Natural killer cell (primary cell): ENCODE data around the gene CFAP61. TPM values are rescaled to one million over a fixed set of nuclear protein-coding genes. Genes with fewer than 3 reads are reported as not detected.

Source experiments
- ATAC-seq, 3 donors: fragments of 150-1000 bp in 2 of 3; fragments of 200-7000 bp in 1 of 3; cut with Tn5 transposase; 1 replicate in 1 of 3; 2 replicates in 2 of 3; pipeline ENCODE4 v1.10.0; 2021; ENCODE audit warnings: mild to moderate bottlenecking in 2 of 3, moderate library complexity in 2 of 3
- DNase-seq, 2 donors: peaks; one replicate each; pipeline versions ENCODE4 v3.0.0 to v3.0.0-alpha.2; 2013 to 2021; ENCODE audit warnings: mixed read lengths in 1 of 2
- H3K27ac ChIP-seq: one replicate; pipeline ENCODE4 v1.5.1; 2013; ENCODE audit warnings: mild to moderate bottlenecking, low read length
- H3K27me3 ChIP-seq: one replicate; pipeline ENCODE4 v1.6.1; 2013; ENCODE audit warnings: low read length; ENCODE audit not compliant: control insufficient read depth, insufficient read depth
- H3K36me3 ChIP-seq: one replicate; pipeline ENCODE4 v1.6.1; 2013; ENCODE audit warnings: low read length; ENCODE audit not compliant: control insufficient read depth, insufficient read depth
- H3K4me1 ChIP-seq: one replicate; pipeline ENCODE4 v1.6.1; 2013; ENCODE audit warnings: low read length; ENCODE audit not compliant: control insufficient read depth, insufficient read depth
- H3K4me3 ChIP-seq: one replicate; pipeline ENCODE4 v1.5.1; 2013; ENCODE audit warnings: low read length
- H3K9me3 ChIP-seq: one replicate; pipeline ENCODE4 v1.6.1; 2013; ENCODE audit warnings: low read length; ENCODE audit not compliant: control insufficient read depth, insufficient read depth
- H3K27ac Mint-ChIP-seq, 2 donors: one replicate each; pipeline ENCODE4 v1.8.0; 2022; ENCODE audit warnings: mild to moderate bottlenecking in 2 of 2, mixed read lengths in 2 of 2, moderate library complexity in 1 of 2
- H3K27me3 Mint-ChIP-seq, 2 donors: one replicate each; pipeline ENCODE4 v1.8.0; 2022; ENCODE audit warnings: low read depth in 2 of 2, mixed read lengths in 2 of 2
- H3K36me3 Mint-ChIP-seq: one replicate; pipeline ENCODE4 v1.8.0; 2022; ENCODE audit warnings: mixed read lengths
- H3K4me1 Mint-ChIP-seq, 2 donors: one replicate each; pipeline ENCODE4 v1.8.0; 2022; ENCODE audit warnings: mixed read lengths in 2 of 2
- H3K4me3 Mint-ChIP-seq: one replicate; pipeline ENCODE4 v1.8.0; 2022; ENCODE audit warnings: mild to moderate bottlenecking, moderate library complexity, mixed read lengths
- H3K9me3 Mint-ChIP-seq, 2 donors: one replicate each; pipeline ENCODE4 v1.8.0; 2022; ENCODE audit warnings: mixed read lengths in 2 of 2
- CTCF ChIP-seq: fragments of 200-600 bp; IDR thresholded peaks from one replicate; pipeline ENCODE4 v1.8.0; 2022; ENCODE audit warnings: antibody characterized with exemption
- WGBS: methylation state at CpG from one replicate; pipeline ENCODE4 v1.1.7; 2013; ENCODE audit warnings: missing lambda C conversion rate; ENCODE audit not compliant: insufficient coverage; 5-methylcytosine and 5-hydroxymethylcytosine counted together
- intact Hi-C: fragments of 100-400 bp; cut with micrococcal nuclease; formaldehyde crosslinking; loops from one replicate; pipeline ENCODE4 v1.14.2; 2022
- total RNA-seq, 4 donors: library from RNA; stranded (reverse); fragments of 120-200 nt in 1 of 4; gene quantifications; one replicate each; pipeline versions ENCODE4 v1.2.3 to v1.2.4, GENCODE V29; 2013 to 2022

CFAP61 gene
- total RNA-seq, 3 donors from 2014 or later (not counting 1 experiment from before 2014, with no cell fraction given), result 1.0 to 2.1 (median 1.3) TPM

GRCh38 chr20:20017844-20018185, 34.5 kb upstream of the CFAP61 start:
- Mint-ChIP-seq H3K27ac (peak overlapping the region; percentile 87 to 95), H3K4me3 (peak overlapping the region; percentile 91), H3K36me3 (no peaks in the 10 kb centered on the region), H3K9me3 (no peaks in the 10 kb centered on the region), H3K27me3 (peaks cover 0 to under 1% of the 10 kb centered on the region in 2 donors), H3K4me1 (peaks cover 36 to 49% of the 10 kb centered on the region in 2 donors)
- ATAC-seq (no peak), DNase-seq (peak; percentile 20 to 43)
- Histone ChIP-seq H3K4me3 (peak overlapping the region; percentile 74), H3K9me3 (no peaks in the 10 kb centered on the region), H3K36me3 (peaks cover 3% of the 10 kb centered on the region), H3K27ac (peak overlapping the region; percentile 68), H3K4me1 (peaks cover 15% of the 10 kb centered on the region), H3K27me3 (no peaks in the 10 kb centered on the region)
- WGBS, result 7% methylated on average over 17 of the region's 17 CpGs
- intact Hi-C loops, result loop anchor here (1.0 kb wide), 1 partner anchor 34 kb away; the partner anchor contains the start of genes CFAP61 and CRNKL1
- TF ChIP-seq CTCF, result no peak

- Mint-ChIP-seq H3K4me3 (peak overlapping the region; percentile 91), H3K4me1 (peaks cover 36 to 49% of the 10 kb centered on the region in 2 donors), H3K27ac (peak overlapping the region; percentile 87 to 95), H3K9me3 (no peaks in the 10 kb centered on the region), H3K36me3 (no peaks in the 10 kb centered on the region), H3K27me3 (no peaks in the 10 kb centered on the region)
- no peak for DNase-seq
- no peaks in the 10 kb centered on the region for H3K27me3 ChIP-seq
- ATAC-seq, result no peak
- H3K9me3 ChIP-seq, result no peaks in the 10 kb centered on the region
- peaks cover 4% of the 10 kb centered on the region for H3K36me3 ChIP-seq
- 97% methylated on average over 8 of the region's 8 CpGs for WGBS
- H3K27ac ChIP-seq, result no peak overlapping the region
- peaks cover 15% of the 10 kb centered on the region for H3K4me1 ChIP-seq
- intact Hi-C loops, result no loop called here
- H3K4me3 ChIP-seq, result no peak overlapping the region
- TF ChIP-seq CTCF, result no peak
Observed at GRCh38 chr20:20018366-20018765, 34.0 kb upstream of the CFAP61 start.

GRCh38 chr20:20019123-20019522, 33.2 kb upstream of the CFAP61 start:
- intact Hi-C loops, result no loop called here
- H3K27me3 Mint-ChIP-seq, result no peaks in the 10 kb centered on the region
- H3K9me3 Mint-ChIP-seq, result no peaks in the 10 kb centered on the region
- no peak for ATAC-seq
- 85% methylated on average over 2 of the region's 2 CpGs for WGBS
- Histone ChIP-seq H3K9me3 (no peaks in the 10 kb centered on the region), H3K4me3 (no peak overlapping the region), H3K27ac (no peak overlapping the region), H3K4me1 (peaks cover 15% of the 10 kb centered on the region), H3K36me3 (peaks cover 6% of the 10 kb centered on the region), H3K27me3 (no peaks in the 10 kb centered on the region)
- peak overlapping the region; percentile 43 for H3K4me3 Mint-ChIP-seq
- H3K36me3 Mint-ChIP-seq, result no peaks in the 10 kb centered on the region
- peak overlapping the region; percentile 87 to 95 for H3K27ac Mint-ChIP-seq
- no peak for DNase-seq
- TF ChIP-seq CTCF, result no peak
- peaks cover 36 to 49% of the 10 kb centered on the region in 2 donors for H3K4me1 Mint-ChIP-seq

- DNase-seq (no peak), ATAC-seq (no peak)
- no peaks in the 10 kb centered on the region for H3K36me3 Mint-ChIP-seq
- Histone ChIP-seq H3K27me3 (no peaks in the 10 kb centered on the region), H3K36me3 (peaks cover 6% of the 10 kb centered on the region), H3K4me1 (peaks cover 15% of the 10 kb centered on the region), H3K9me3 (no peaks in the 10 kb centered on the region), H3K27ac (no peak overlapping the region), H3K4me3 (no peak overlapping the region)
- intact Hi-C loops, result no loop called here
- H3K27me3 Mint-ChIP-seq, result no peaks in the 10 kb centered on the region
- H3K4me3 Mint-ChIP-seq, result no peak overlapping the region
- H3K27ac Mint-ChIP-seq, result peak overlapping the region in 1 of 2 donors; percentile 60
- peaks cover 41 to 59% of the 10 kb centered on the region in 2 donors for H3K4me1 Mint-ChIP-seq
- 66% methylated on average over 11 of the region's 11 CpGs for WGBS
- TF ChIP-seq CTCF, result no peak
- no peaks in the 10 kb centered on the region for H3K9me3 Mint-ChIP-seq
Observed at GRCh38 chr20:20020908-20021307, 31.4 kb upstream of the CFAP61 start.
